Motor neuron (in vitro differentiated cells): ENCODE results near the gene GSS. TPM values are rescaled to one million over a fixed set of nuclear protein-coding genes. Genes with fewer than 3 reads are reported as not detected.

Source experiments
- ATAC-seq, 8 experiments: fragments of 200-7000 bp; cut with Tn5 transposase; replicated peaks in 6 of 8; 2 replicates each; pipeline ENCODE4 v1.8.0; 2021; ENCODE audit warnings: mild to moderate bottlenecking in 8 of 8, moderate library complexity in 8 of 8
- H3K27ac ChIP-seq, 2 donors: fragments of 250-450 bp; sonication (Bioruptor Pico); 2 replicates each; pipeline ENCODE4 v1.9.0; 2021; ENCODE audit warnings: antibody characterized with exemption in 2 of 2, mild to moderate bottlenecking in 2 of 2, moderate library complexity in 1 of 2
- H3K4me1 ChIP-seq, 2 donors: fragments of 250-450 bp; sonication (Bioruptor Pico); replicated peaks in 1 of 2; 2 replicates each; pipeline ENCODE4 v1.6.1; 2021; ENCODE audit warnings: antibody characterized with exemption in 2 of 2, mild to moderate bottlenecking in 2 of 2, moderate library complexity in 1 of 2
- H3K4me3 ChIP-seq, 5 donors: fragments of 250-450 bp; sonication (Bioruptor Pico); 2 replicates each; pipeline ENCODE4 v1.9.0; 2021; ENCODE audit warnings: antibody characterized with exemption in 5 of 5, mild to moderate bottlenecking in 5 of 5, moderate library complexity in 4 of 5
- WGBS, 10 experiments: fragments of 450-650 bp; shearing (Covaris generic); methylation state at CpG; one replicate each; pipeline ENCODE4 v1.0.0; 2022; 5-methylcytosine and 5-hydroxymethylcytosine counted together
- in situ Hi-C, 9 experiments: fragments of 400-800 bp; cut with MboI; loops; one replicate each; pipeline ENCODE4 v1.15.0; 2021; ENCODE audit warnings: low sequenced_read_pairs in 9 of 9, low pct_unique_long_range_greater_than_20kb in 2 of 9; ENCODE audit not compliant: unreplicated experiment in 9 of 9
- total RNA-seq, 8 experiments: library from RNA; unstranded; fragments of 300-600 nt; gene quantifications; 2 replicates each; pipeline versions ENCODE4 v1.2.3 to v1.2.4, GENCODE V29; 2022

GSS gene
- total RNA-seq, 8 experiments from 2014 or later, result 21.1 to 104 (median 33.8) TPM

- Histone ChIP-seq H3K27ac (no peak overlapping the region), H3K4me3 (no peak overlapping the region), H3K4me1 (no peaks in the 10 kb centered on the region)
- WGBS, 10 experiments, result 80 to 100% (median 85%) methylated on average over 1 to 5 of the region's 5 CpGs; no CpG with 5 or more reads in 5 of the 10 experiments
- no peak for ATAC-seq
- in situ Hi-C loops, result no loop called here
Measured at GRCh38 chr20:34964486-34964885, 8.9 kb upstream of the GSS start.

GRCh38 chr20:34956751-34957472 is 1.3 kb upstream of the GSS start:
- WGBS, 10 experiments, result 40 to 89% (median 84%) methylated on average over 1 to 11 of the region's 21 CpGs; no CpG with 5 or more reads in 3 of the 10 experiments
- Histone ChIP-seq H3K27ac (no peak overlapping the region), H3K4me1 (peaks cover 21 to 23% of the 10 kb centered on the region in 2 donors), H3K4me3 (no peak overlapping the region)
- in situ Hi-C loops, result no loop called here
- ATAC-seq, result no peak

GRCh38 chr20:34956041-34956458 is 444 bp upstream of the GSS start:
- 0 to 48% (median 0%) methylated on average over 1 to 2 of the region's 6 CpGs; no CpG with 5 or more reads in 5 of the 10 experiments for WGBS, 10 experiments
- in situ Hi-C loops, result no loop called here
- H3K4me3 ChIP-seq, result peak overlapping the region; percentile 47 to 67 (median 59)
- ATAC-seq, result no peak
- H3K27ac ChIP-seq, result peak overlapping the region; percentile 61 to 79
- H3K4me1 ChIP-seq, result peaks cover 21 to 23% of the 10 kb centered on the region in 2 donors

- H3K4me1 ChIP-seq, result peaks cover 21 to 23% of the 10 kb centered on the region in 2 donors
- in situ Hi-C loops, result no loop called here
- peak overlapping the region; percentile 61 to 79 for H3K27ac ChIP-seq
- ATAC-seq, result peak in 3 of 8 experiments; percentile 1 to 6 (median 5)
- WGBS, 10 experiments, result 0 to 30% (median 16%) methylated on average over 1 to 13 of the region's 13 CpGs; no CpG with 5 or more reads in 2 of the 10 experiments
- H3K4me3 ChIP-seq, result peak overlapping the region; percentile 47 to 67 (median 59)
Measured at GRCh38 chr20:34954904-34955230, 739 bp downstream of the GSS start.

- WGBS, 10 experiments, result 50 to 100% (median 90%) methylated on average over 1 to 6 of the region's 7 CpGs; no CpG with 5 or more reads in 3 of the 10 experiments
- in situ Hi-C loops, result no loop called here
- Histone ChIP-seq H3K4me3 (no peak overlapping the region), H3K4me1 (peaks cover 21 to 23% of the 10 kb centered on the region in 2 donors), H3K27ac (no peak overlapping the region)
- peak in 1 of 8 experiments; percentile 3 for ATAC-seq
Measured at GRCh38 chr20:34953960-34954359, 1.6 kb downstream of the GSS start.

GRCh38 chr20:34952671-34953070 is 2.9 kb downstream of the GSS start:
- H3K4me3 ChIP-seq, result no peak overlapping the region
- peak in 3 of 8 experiments; percentile 61 to 70 (median 64) for ATAC-seq
- H3K27ac ChIP-seq, result no peak overlapping the region
- peaks cover 21 to 23% of the 10 kb centered on the region in 2 donors for H3K4me1 ChIP-seq
- 0 to 100% (median 80%) methylated on average over 1 to 4 of the region's 5 CpGs; no CpG with 5 or more reads in 3 of the 10 experiments for WGBS, 10 experiments
- in situ Hi-C loops, result no loop called here

GRCh38 chr20:34951652-34952051 is 4.0 kb downstream of the GSS start:
- in situ Hi-C loops, result no loop called here
- Histone ChIP-seq H3K4me1 (peaks cover 19 to 20% of the 10 kb centered on the region in 2 donors), H3K4me3 (no peak overlapping the region), H3K27ac (no peak overlapping the region)
- 60 to 100% (median 90%) methylated on average over 1 to 7 of the region's 8 CpGs; no CpG with 5 or more reads in 3 of the 10 experiments for WGBS, 10 experiments
- ATAC-seq, result no peak

GRCh38 chr20:34951252-34951651 is 4.4 kb downstream of the GSS start:
- 80 to 100% (median 93%) methylated on average over 1 to 2 of the region's 2 CpGs for WGBS, 10 experiments
- no peak for ATAC-seq
- no peak overlapping the region for H3K4me3 ChIP-seq
- peaks cover 15 to 16% of the 10 kb centered on the region in 2 donors for H3K4me1 ChIP-seq
- in situ Hi-C loops, result no loop called here
- no peak overlapping the region for H3K27ac ChIP-seq

GRCh38 chr20:34949120-34949519 is 6.5 kb downstream of the GSS start:
- in situ Hi-C loops, result no loop called here
- WGBS, 10 experiments, result 78 to 100% (median 92%) methylated on average over 1 to 6 of the region's 6 CpGs
- no peak overlapping the region for H3K27ac ChIP-seq
- no peak for ATAC-seq
- H3K4me3 ChIP-seq, result no peak overlapping the region
- H3K4me1 ChIP-seq, result peaks cover 6 to 7% of the 10 kb centered on the region in 2 donors

- H3K4me1 ChIP-seq, result peaks cover 6% of the 10 kb centered on the region in 2 donors
- peak in 2 of 8 experiments; percentile 68 to 76 for ATAC-seq
- no peak overlapping the region for H3K27ac ChIP-seq
- in situ Hi-C loops, result no loop called here
- H3K4me3 ChIP-seq, result no peak overlapping the region
Measured at GRCh38 chr20:34948030-34948429, 7.6 kb downstream of the GSS start.

- ATAC-seq, result no peak
- Histone ChIP-seq H3K27ac (no peak overlapping the region), H3K4me3 (no peak overlapping the region), H3K4me1 (no peaks in the 10 kb centered on the region)
- in situ Hi-C loops, result no loop called here
Measured at GRCh38 chr20:34947336-34947735, 8.3 kb downstream of the GSS start.

GRCh38 chr20:34946661-34947060 is 8.9 kb downstream of the GSS start:
- in situ Hi-C loops, result no loop called here
- H3K27ac ChIP-seq, result no peak overlapping the region
- 90 to 100% (median 100%) methylated on average over 2 to 3 of the region's 3 CpGs; no CpG with 5 or more reads in 2 of the 10 experiments for WGBS, 10 experiments
- no peaks in the 10 kb centered on the region for H3K4me1 ChIP-seq
- H3K4me3 ChIP-seq, result no peak overlapping the region
- ATAC-seq, result no peak

- Histone ChIP-seq H3K4me1 (no peaks in the 10 kb centered on the region), H3K4me3 (no peak overlapping the region), H3K27ac (no peak overlapping the region)
- ATAC-seq, result no peak
- in situ Hi-C loops, result no loop called here
- WGBS, 10 experiments, result 71 to 100% (median 94%) methylated on average over 2 to 7 of the region's 7 CpGs; no CpG with 5 or more reads in 1 of the 10 experiments
Measured at GRCh38 chr20:34945315-34946077, 10.1 kb downstream of the GSS start.
